ENCODE data around the gene ELL.
"Not testable (repeated sequence)": the region's sequence is repeated elsewhere in the genome, so short reads cannot be mapped to it uniquely, and the experiment has no call there.

The ELL gene

GRCh38 chr19:18521692-18522123 lies at the start of gene ELL:
ELL (minus strand) TSS chr19:18522070; CDS start chr19:18522055, 15 bp downstream.
- no peak for DNase-seq

- DNase-seq: no peak
Observed at GRCh38 chr19:18568367-18568766, 46.5 kb upstream of the ELL start.

- no peak for DNase-seq
Observed at GRCh38 chr19:18566953-18567352, 45.1 kb upstream of the ELL start.

- DNase-seq: no peak
Observed at GRCh38 chr19:18562086-18562485, 40.2 kb upstream of the ELL start.

- DNase-seq: no peak
Observed at GRCh38 chr19:18559685-18560084, 37.8 kb upstream of the ELL start.

GRCh38 chr19:18558604-18559003 lies 36.7 kb upstream of the ELL start:
- DNase-seq: no peak

GRCh38 chr19:18558202-18558555 lies 36.3 kb upstream of the ELL start:
- DNase-seq: no peak

- peak; percentile 89 for DNase-seq
Observed at GRCh38 chr19:18557411-18558201, 35.7 kb upstream of the ELL start, which contains the start of gene KXD1. KXD1 (plus strand) TSS chr19:18557870; CDS start chr19:18562057, 4,187 bp downstream.

- no peak for DNase-seq
Observed at GRCh38 chr19:18551631-18552030, 29.8 kb upstream of the ELL start.

GRCh38 chr19:18543814-18544475 lies 22.1 kb upstream of the ELL start:
- no peak for DNase-seq

GRCh38 chr19:18542941-18543813 lies 21.3 kb upstream of the ELL start, which contains the start of gene FKBP8:
FKBP8 (minus strand) TSS chr19:18543573; CDS start chr19:18541970, 1,603 bp downstream.
- DNase-seq: peak; percentile 47

- DNase-seq: no peak
Observed at GRCh38 chr19:18541992-18542940, 20.4 kb upstream of the ELL start.

- no peak for DNase-seq
Observed at GRCh38 chr19:18541258-18541991, 19.6 kb upstream of the ELL start.

GRCh38 chr19:18540200-18540599 lies 18.3 kb upstream of the ELL start:
- not testable (repeated sequence) for DNase-seq

- DNase-seq: no peak
Observed at GRCh38 chr19:18539372-18539771, 17.5 kb upstream of the ELL start.

- no peak for DNase-seq
Observed at GRCh38 chr19:18538115-18538514, 16.2 kb upstream of the ELL start.

GRCh38 chr19:18537431-18537830 lies 15.6 kb upstream of the ELL start:
- no peak for DNase-seq

- DNase-seq: no peak
Observed at GRCh38 chr19:18536475-18536874, 14.6 kb upstream of the ELL start.

GRCh38 chr19:18533058-18533457 lies 11.2 kb upstream of the ELL start:
- no peak for DNase-seq

- DNase-seq: no peak
Observed at GRCh38 chr19:18532168-18532890, 10.5 kb upstream of the ELL start.

- DNase-seq: no peak
Observed at GRCh38 chr19:18531485-18531884, 9.6 kb upstream of the ELL start.

All from NCI-H1417 treated with DMSO at 0.1 percent for 48 hours (cell line).